ENCODE results near the gene TM9SF1. TPM values are rescaled to one million over a fixed set of nuclear protein-coding genes. Genes with fewer than 3 reads are reported as not detected.

The TM9SF1 gene
- total and polyA plus RNA-seq, 2 of the 4 experiments (the other 2 are of a cell fraction): 40.4 to 65.6 TPM

- Histone ChIP-seq H2BK20ac (ENCODE audit: low read depth, low read length) (no peak within 1 kb of the TSS), H4K5ac (ENCODE audit: low read depth, low read length) (peak within 1 kb of the TSS; percentile 92), H3K14ac (replicated peaks; ENCODE audit: low read depth, low read length) (peak within 1 kb of the TSS; percentile 98), H2AK5ac (ENCODE audit: low read depth, low read length) (peak within 1 kb of the TSS; percentile 96), H3K4me3 (ENCODE audit: insufficient read depth, low read depth, low read length) (peak within 1 kb of the TSS; percentile 74), H3K27me3 (ENCODE audit: control insufficient read depth, insufficient read depth, low read length) (no peaks in the 10 kb centered on the region), H3K18ac (ENCODE audit: low read depth, low read length) (peak within 1 kb of the TSS; percentile 68), H2BK15ac (ENCODE audit: low read depth, low read length) (no peak within 1 kb of the TSS; the same call in 2 of the 3 replicates), H3K4ac (ENCODE audit: low read depth, low read length) (peak within 1 kb of the TSS; percentile 100), H2BK120ac (ENCODE audit: low read depth, low read length) (peak within 1 kb of the TSS; percentile 81), H3K56ac (ENCODE audit: extremely low read depth, insufficient read depth, low read length) (peak within 1 kb of the TSS; percentile 83), H3K9me3 (ENCODE audit: control insufficient read depth, insufficient read depth, low read length) (no peaks in the 10 kb centered on the region), H3K79me1 (ENCODE audit: low read depth in 1 of 2, low read length in 2 of 2) (peaks cover 18 to 67% of the 10 kb centered on the region in 2 experiments), H3K4me2 (ENCODE audit: low read depth, low read length) (peak within 1 kb of the TSS; percentile 85), H4K8ac (ENCODE audit: low read depth in 2 of 2, low read length in 2 of 2) (peak within 1 kb of the TSS; percentile 55 to 98; a peak in 3 of 4 replicates), H3K9ac (ENCODE audit: low read depth, low read length) (peak within 1 kb of the TSS; percentile 93), H4K20me1 (ENCODE audit: insufficient read depth, low read length) (no peaks in the 10 kb centered on the region), H3K23ac (ENCODE audit: low read depth, low read length) (peak within 1 kb of the TSS; percentile 97), H2BK5ac (ENCODE audit: low read depth, low read length, poor library complexity, severe bottlenecking) (peak within 1 kb of the TSS; percentile 88), H2AK9ac (replicated peaks; ENCODE audit: low read depth, low read length, poor library complexity) (peak within 1 kb of the TSS; percentile 98), H3K4me1 (ENCODE audit: control insufficient read depth, insufficient read depth, low read length) (peaks cover 2% of the 10 kb centered on the region), H3K36me3 (ENCODE audit: control insufficient read depth, insufficient read depth, low read length) (peaks cover 11% of the 10 kb centered on the region), H3K9me1 (ENCODE audit: insufficient read depth, low read length) (0 out of 2 replicates have a peak, but pooled peaks cover 13% of the 10 kb centered on the region), H2AFZ (replicated peaks; ENCODE audit: low read length, poor library complexity) (peak within 1 kb of the TSS; percentile 98), H3K27ac (ENCODE audit: insufficient read depth, low read length) (peak within 1 kb of the TSS; percentile 88), H4K91ac (ENCODE audit: insufficient read depth, low read depth, low read length) (peak within 1 kb of the TSS; percentile 94)
- WGBS, 2 experiments (ENCODE audit: extremely low coverage in 2 of 2, insufficient read length in 1 of 2): 0% methylated on average over 21 of the region's 40 CpGs; no CpG with 5 or more reads in 1 of the 2 experiments
- in situ Hi-C loops (cut with MboI; ENCODE audit: low sequenced_read_pairs): no loop called here
- BruUV-seq (replicated peaks): no TSS peak
- dilution Hi-C loops (cut with HindIII; ENCODE audit: low sequenced_read_pairs, unreplicated experiment): no loop called here
- ATAC-seq (ENCODE audit: low read depth): peak; percentile 71
- intact Hi-C loops (cut with micrococcal nuclease): loop anchor here (1.0 to 10.0 kb wide), 3 partner anchors 17 to 219 kb away; partner anchors contain the start of genes GMPR2 and NEDD8
- ChIA-PET CTCF (interaction anchor here (1.8 kb wide), 1 partner anchor 12 kb away, joined by 7 read pairs; no protein-coding TSS in a partner anchor), POLR2A (ENCODE audit: unreplicated experiment) (no interaction called here)
- DNase-seq: peak; percentile 83
- TF ChIP-seq FOS (IDR thresholded peaks at IDR 0.05; ENCODE audit: low read depth, low read length) (no peak), CEBPB (IDR thresholded peaks at IDR 0.05; ENCODE audit: low read depth, low read length) (peak; percentile 98), RFX5 (IDR thresholded peaks at IDR 0.05; ENCODE audit: low read depth, low read length) (no peak), RCOR1 (IDR thresholded peaks at IDR 0.05; ENCODE audit: insufficient replicate concordance, low read length) (peak; percentile 47), BHLHE40 (IDR thresholded peaks at IDR 0.05; ENCODE audit: low read depth, low read length) (no peak), MAFK (IDR thresholded peaks at IDR 0.05; ENCODE audit: low read depth, low read length) (no peak), SMC3 (IDR thresholded peaks at IDR 0.05; ENCODE audit: low read depth, low read length) (peak; percentile 62), CTCF (conservative IDR thresholded peaks at IDR 0.05; ENCODE audit: low read depth, low read length) (peak; percentile 75), CHD1 (IDR thresholded peaks at IDR 0.05; ENCODE audit: low read depth, low read length) (no peak), MXI1 (IDR thresholded peaks at IDR 0.05; ENCODE audit: borderline replicate concordance, low read depth, low read length) (peak; percentile 59; the same call in 1 of the 2 replicates), USF2 (IDR thresholded peaks at IDR 0.05; ENCODE audit: low read depth, low read length) (peak; percentile 40; the same call in 1 of the 2 replicates), POLR2A (IDR thresholded peaks at IDR 0.05; ENCODE audit: low read depth, low read length) (peak; percentile 82), MAZ (IDR thresholded peaks at IDR 0.05; ENCODE audit: borderline replicate concordance, low read depth, low read length) (peak; percentile 57; the same call in 1 of the 2 replicates)
Observed at GRCh38 chr14:24215495-24216344, 20.5 kb upstream of the TM9SF1 start, which contains the start of gene MDP1. MDP1 (minus strand) TSS chr14:24216066; CDS start chr14:24215955, 111 bp downstream.
